ENCODE results near the gene FNBP1. TPM values are rescaled to one million over a fixed set of nuclear protein-coding genes. Genes with fewer than 3 reads are reported as not detected.

The FNBP1 gene
- total RNA-seq, 1 experiment from 2014 or later: 43.6 TPM

DNA sequence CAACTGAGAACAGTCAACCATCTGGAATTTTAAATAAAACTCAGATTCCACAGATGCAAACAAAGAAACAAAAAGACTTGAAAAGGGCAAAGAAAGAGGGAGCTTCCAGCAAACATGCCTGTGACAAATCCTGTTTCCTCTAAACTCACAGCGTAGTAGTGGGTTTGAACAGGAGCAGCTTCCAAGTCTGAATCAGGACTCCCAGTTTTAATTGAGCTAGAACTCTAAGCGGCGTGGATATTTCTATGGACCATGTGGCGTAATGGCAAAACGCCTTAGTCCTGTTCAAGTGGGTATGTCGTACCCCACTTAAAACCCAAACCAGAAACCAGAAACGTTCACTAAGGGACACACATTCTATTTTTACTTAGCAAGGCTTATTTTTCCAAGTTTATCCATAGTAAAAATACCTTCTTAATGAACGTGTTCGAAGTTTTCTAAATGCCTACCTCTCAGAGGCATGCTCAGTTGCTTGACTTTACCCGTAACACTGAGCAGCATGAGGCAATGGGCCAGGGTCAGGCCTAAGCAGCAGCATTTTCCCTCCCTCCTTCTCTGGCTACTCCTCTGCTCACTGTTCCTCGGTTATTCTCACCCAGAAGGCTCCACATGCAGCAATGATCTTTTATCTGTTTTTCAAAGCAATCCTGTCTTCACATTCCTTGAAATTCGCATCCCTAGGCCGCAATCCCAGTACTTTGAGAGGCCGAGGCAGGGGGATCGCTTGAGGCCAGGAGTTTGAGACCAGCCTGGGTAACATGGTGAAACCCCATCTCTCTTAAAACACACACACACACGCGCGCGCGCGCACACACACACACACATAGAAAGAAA, 77.9 kb downstream of the FNBP1 start:
- Mint-ChIP-seq H3K4me3 (no peak overlapping the region), H3K36me3 (peaks cover 2% of the 10 kb centered on the region; the same call in 1 of the 2 replicates), H3K27ac (peak overlapping the region; percentile 93), H3K27me3 (ENCODE audit: low read depth) (no peaks in the 10 kb centered on the region), H3K4me1 (peaks cover 61% of the 10 kb centered on the region), H3K9me3 (no peaks in the 10 kb centered on the region)
- ATAC-seq (peak; percentile 51), DNase-seq (ENCODE audit: low spot score) (no peak)
- ChIA-PET CTCF (interaction anchor here (1.0 to 1.5 kb wide), 2 partner anchors 67 to 78 kb away, joined by 3 read pairs; no protein-coding TSS in a partner anchor), POLR2A (no interaction called here)
- no peak for TF ChIP-seq TCF7 (CRISPR knock-in tag; IDR thresholded peaks at IDR 0.05; ENCODE audit: low read depth)
- TF ChIP-seq, protein P1, sequence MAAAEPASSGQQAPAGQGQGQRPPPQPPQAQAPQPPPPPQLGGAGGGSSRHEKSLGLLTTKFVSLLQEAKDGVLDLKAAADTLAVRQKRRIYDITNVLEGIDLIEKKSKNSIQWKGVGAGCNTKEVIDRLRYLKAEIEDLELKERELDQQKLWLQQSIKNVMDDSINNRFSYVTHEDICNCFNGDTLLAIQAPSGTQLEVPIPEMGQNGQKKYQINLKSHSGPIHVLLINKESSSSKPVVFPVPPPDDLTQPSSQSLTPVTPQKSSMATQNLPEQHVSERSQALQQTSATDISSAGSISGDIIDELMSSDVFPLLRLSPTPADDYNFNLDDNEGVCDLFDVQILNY (CRISPR knock-in tag; IDR thresholded peaks at IDR 0.05): no peak
- TF ChIP-seq ZNF416 (CRISPR knock-in tag; IDR thresholded peaks at IDR 0.05): no peak
- no peak for TF ChIP-seq E2F4 (CRISPR knock-in tag; IDR thresholded peaks at IDR 0.05; ENCODE audit: borderline replicate concordance, low read depth)
- TF ChIP-seq, protein P2, sequence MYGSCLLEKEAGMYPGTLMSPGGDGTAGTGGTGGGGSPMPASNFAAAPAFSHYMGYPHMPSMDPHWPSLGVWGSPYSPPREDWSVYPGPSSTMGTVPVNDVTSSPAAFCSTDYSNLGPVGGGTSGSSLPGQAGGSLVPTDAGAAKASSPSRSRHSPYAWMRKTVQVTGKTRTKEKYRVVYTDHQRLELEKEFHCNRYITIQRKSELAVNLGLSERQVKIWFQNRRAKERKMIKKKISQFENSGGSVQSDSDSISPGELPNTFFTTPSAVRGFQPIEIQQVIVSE (CRISPR knock-in tag; IDR thresholded peaks at IDR 0.05; ENCODE audit: borderline replicate concordance): no peak
- TF ChIP-seq, protein P3, sequence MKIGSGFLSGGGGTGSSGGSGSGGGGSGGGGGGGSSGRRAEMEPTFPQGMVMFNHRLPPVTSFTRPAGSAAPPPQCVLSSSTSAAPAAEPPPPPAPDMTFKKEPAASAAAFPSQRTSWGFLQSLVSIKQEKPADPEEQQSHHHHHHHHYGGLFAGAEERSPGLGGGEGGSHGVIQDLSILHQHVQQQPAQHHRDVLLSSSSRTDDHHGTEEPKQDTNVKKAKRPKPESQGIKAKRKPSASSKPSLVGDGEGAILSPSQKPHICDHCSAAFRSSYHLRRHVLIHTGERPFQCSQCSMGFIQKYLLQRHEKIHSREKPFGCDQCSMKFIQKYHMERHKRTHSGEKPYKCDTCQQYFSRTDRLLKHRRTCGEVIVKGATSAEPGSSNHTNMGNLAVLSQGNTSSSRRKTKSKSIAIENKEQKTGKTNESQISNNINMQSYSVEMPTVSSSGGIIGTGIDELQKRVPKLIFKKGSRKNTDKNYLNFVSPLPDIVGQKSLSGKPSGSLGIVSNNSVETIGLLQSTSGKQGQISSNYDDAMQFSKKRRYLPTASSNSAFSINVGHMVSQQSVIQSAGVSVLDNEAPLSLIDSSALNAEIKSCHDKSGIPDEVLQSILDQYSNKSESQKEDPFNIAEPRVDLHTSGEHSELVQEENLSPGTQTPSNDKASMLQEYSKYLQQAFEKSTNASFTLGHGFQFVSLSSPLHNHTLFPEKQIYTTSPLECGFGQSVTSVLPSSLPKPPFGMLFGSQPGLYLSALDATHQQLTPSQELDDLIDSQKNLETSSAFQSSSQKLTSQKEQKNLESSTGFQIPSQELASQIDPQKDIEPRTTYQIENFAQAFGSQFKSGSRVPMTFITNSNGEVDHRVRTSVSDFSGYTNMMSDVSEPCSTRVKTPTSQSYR (CRISPR knock-in tag; IDR thresholded peaks at IDR 0.05): no peak
- TF ChIP-seq, protein P4, sequence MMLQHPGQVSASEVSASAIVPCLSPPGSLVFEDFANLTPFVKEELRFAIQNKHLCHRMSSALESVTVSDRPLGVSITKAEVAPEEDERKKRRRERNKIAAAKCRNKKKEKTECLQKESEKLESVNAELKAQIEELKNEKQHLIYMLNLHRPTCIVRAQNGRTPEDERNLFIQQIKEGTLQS (CRISPR knock-in tag; conservative IDR thresholded peaks at IDR 0.05): no peak
- TF ChIP-seq KAT7 (CRISPR knock-in tag; IDR thresholded peaks at IDR 0.05; ENCODE audit: borderline replicate concordance): no peak

DNA sequence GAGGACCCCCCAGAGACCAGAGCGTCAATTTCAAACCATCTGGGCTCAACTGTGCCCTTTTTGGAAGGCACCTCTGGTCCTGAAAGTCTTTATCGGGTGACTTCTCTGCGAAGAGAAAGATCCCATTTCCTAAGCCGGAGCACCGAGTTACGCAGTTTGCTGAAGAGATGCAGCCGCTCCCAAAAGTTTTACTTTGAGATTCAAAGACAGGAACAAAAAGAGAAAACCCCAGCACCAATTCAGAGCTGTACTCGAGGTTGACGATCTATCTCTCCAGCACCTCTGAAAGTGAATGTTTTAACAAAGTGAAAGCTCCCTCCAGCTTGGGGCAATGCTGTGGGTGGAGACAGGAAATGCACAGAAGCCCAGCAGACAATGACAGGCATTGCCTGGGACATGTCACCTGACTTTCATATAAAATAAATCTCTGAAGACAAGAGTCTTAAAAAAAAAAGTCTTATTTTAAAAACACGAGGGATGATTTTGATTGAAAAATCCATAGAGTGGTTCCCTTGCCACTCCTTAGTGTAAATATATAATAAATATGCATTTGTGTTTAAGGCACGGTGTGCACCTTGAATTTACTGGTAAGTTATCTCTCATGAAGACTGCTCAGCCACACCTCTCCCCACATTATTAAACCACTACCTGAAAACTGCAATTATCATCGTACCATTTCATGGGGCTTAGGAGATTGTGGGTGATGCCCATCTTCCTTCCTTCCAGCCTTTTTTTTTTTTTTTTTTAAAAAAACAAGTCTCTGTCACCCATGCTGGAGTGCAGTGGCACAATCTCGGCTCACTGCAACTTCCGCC, 79.9 kb downstream of the FNBP1 start:
- H3K27me3 Mint-ChIP-seq (ENCODE audit: low read depth): no peaks in the 10 kb centered on the region
- peaks cover 2% of the 10 kb centered on the region; the same call in 1 of the 2 replicates for H3K36me3 Mint-ChIP-seq
- H3K27ac Mint-ChIP-seq: peak overlapping the region; percentile 94
- H3K4me1 Mint-ChIP-seq: peaks cover 61% of the 10 kb centered on the region
- H3K9me3 Mint-ChIP-seq: no peaks in the 10 kb centered on the region
- TF ChIP-seq USF2 (CRISPR knock-in tag; IDR thresholded peaks at IDR 0.05): peak; percentile 59
- no peak for TF ChIP-seq PRRX2 (CRISPR knock-in tag; IDR thresholded peaks at IDR 0.05)
- DNase-seq (ENCODE audit: low spot score) (peak; percentile 30), ATAC-seq (peak; percentile 64)
- CTCF ChIA-PET: interaction anchor here (0.6 to 1.1 kb wide), 2 partner anchors 21 to 221 kb away, joined by 3 to 4 read pairs; no protein-coding TSS in a partner anchor
- H3K4me3 Mint-ChIP-seq: peak overlapping the region; percentile 62
- POLR2A ChIA-PET: interaction anchor here (0.7 kb wide), 1 partner anchor 37 kb away, joined by 3 read pairs; no protein-coding TSS in a partner anchor

- H3K27ac Mint-ChIP-seq: peak overlapping the region; percentile 94
- ChIA-PET CTCF (interaction anchor here (0.6 to 1.1 kb wide), 2 partner anchors 20 to 220 kb away, joined by 3 to 4 read pairs; no protein-coding TSS in a partner anchor), POLR2A (no interaction called here)
- ATAC-seq (peak; percentile 12), DNase-seq (ENCODE audit: low spot score) (no peak)
- H3K27me3 Mint-ChIP-seq (ENCODE audit: low read depth): no peaks in the 10 kb centered on the region
- peak overlapping the region; percentile 62 for H3K4me3 Mint-ChIP-seq
- H3K9me3 Mint-ChIP-seq: no peaks in the 10 kb centered on the region
- H3K4me1 Mint-ChIP-seq: peaks cover 61% of the 10 kb centered on the region
- peaks cover 8% of the 10 kb centered on the region for H3K36me3 Mint-ChIP-seq
- TF ChIP-seq ZMAT4 (CRISPR knock-in tag; IDR thresholded peaks at IDR 0.05) (no peak), ZNF396 (CRISPR knock-in tag; IDR thresholded peaks at IDR 0.05; ENCODE audit: borderline replicate concordance) (no peak), RORB (CRISPR knock-in tag; IDR thresholded peaks at IDR 0.05) (no peak), ATF1 (CRISPR knock-in tag; IDR thresholded peaks at IDR 0.05) (no peak), AR (CRISPR knock-in tag; IDR thresholded peaks at IDR 0.05) (no peak), GABPB1 (CRISPR knock-in tag; IDR thresholded peaks at IDR 0.05) (no peak), EMX1 (CRISPR knock-in tag; IDR thresholded peaks at IDR 0.05) (no peak)
- TF ChIP-seq, protein P1 (CRISPR knock-in tag; IDR thresholded peaks at IDR 0.05): no peak
Measured at GRCh38 chr9:129962451-129962864, 80.5 kb downstream of the FNBP1 start.
